Sigmoid colon (tissue), 7 donors: ENCODE data around the gene TSPAN5. TPM values are rescaled to one million over a fixed set of nuclear protein-coding genes. Genes with fewer than 3 reads are reported as not detected.

Experiments used
- DNase-seq: peaks from one replicate; pipeline ENCODE4 v3.0.0-alpha.2; 2019
- H3K27ac ChIP-seq, 4 donors: fragments of 200-600 bp; sonication (generic); one replicate each; pipeline ENCODE4 v1.5.1; 2016 to 2019; ENCODE audit warnings: mild to moderate bottlenecking in 1 of 4
- H3K27me3 ChIP-seq, 3 donors: fragments of 200-600 bp; sonication (generic); one replicate each; pipeline ENCODE4 v1.5.1; 2019; ENCODE audit warnings: mild to moderate bottlenecking in 1 of 3
- H3K36me3 ChIP-seq, 4 donors: fragments of 200-600 bp; sonication (generic); one replicate each; pipeline ENCODE4 v1.5.1; 2016 to 2019
- H3K4me1 ChIP-seq, 4 donors: fragments of 200-600 bp; sonication (generic); one replicate each; pipeline ENCODE4 v1.5.1; 2017 to 2019
- H3K4me3 ChIP-seq, 4 donors: fragments of 200-600 bp; sonication (generic); one replicate each; pipeline ENCODE4 v1.5.1; 2017 to 2019; ENCODE audit warnings: mild to moderate bottlenecking in 2 of 4, moderate library complexity in 1 of 4
- H3K9me3 ChIP-seq, 4 donors: fragments of 200-600 bp in 3 of 4; sonication (generic) in 3 of 4; one replicate each; pipeline versions ENCODE4 v1.5.1 to v1.6.1; 2013 to 2019
- EP300 ChIP-seq, 4 donors: sonication (generic); formaldehyde crosslinking; IDR thresholded peaks; one replicate each; pipeline ENCODE4 v1.6.1; 2017; ENCODE audit warnings: antibody characterized with exemption in 4 of 4
- POLR2A ChIP-seq, 2 donors: fragments of 450-650 bp; IDR thresholded peaks; one replicate each; pipeline ENCODE4 v1.6.1; 2016; ENCODE audit warnings: antibody characterized with exemption in 2 of 2, mild to moderate bottlenecking in 2 of 2, moderate library complexity in 2 of 2
- POLR2AphosphoS5 ChIP-seq, 4 donors: sonication (generic); formaldehyde crosslinking; IDR thresholded peaks; one replicate each; pipeline ENCODE4 v1.6.1; 2017; ENCODE audit warnings: antibody characterized with exemption in 4 of 4
- WGBS, 2 donors: extraction: QIAGEN DNeasy Blood & Tissue Kit; methylation state at CpG; one replicate each; pipeline ENCODE4 v1.1.7; 2013; 5-methylcytosine and 5-hydroxymethylcytosine counted together
- intact Hi-C: fragments of 100-400 bp; cut with DNase I; formaldehyde crosslinking; loops from one replicate; pipeline ENCODE4 v1.15.1; 2023
- polyA plus RNA-seq, 3 donors: library from polyadenylated mRNA; stranded (reverse); fragments of 200-250 nt; gene quantifications; one replicate each; pipeline ENCODE4 v1.2.3, GENCODE V29; 2013
- total RNA-seq, 4 donors: library from RNA; depleted of rRNA; stranded (reverse); fragments of >200 nt; gene quantifications; one replicate each; pipeline ENCODE4 v1.1.0, GENCODE V29; 2016
- TF ChIP-seq, protein P1 (sequence below), 4 experiments: fragments of 450-650 bp in 3 of 4; fragments of 200-600 bp in 1 of 4; IDR thresholded peaks; one replicate each; pipeline ENCODE4 v1.5.1; 2016 to 2019; ENCODE audit warnings: antibody characterized with exemption in 4 of 4, mild to moderate bottlenecking in 3 of 4, moderate library complexity in 2 of 4
- donor health status: healthy with polysubstance abuse.
- donor health status: Bipolar disorder and iron deficiency.
- donor health status: healthy.

The TSPAN5 gene
- total and polyA plus RNA-seq, 7 donors: 1.2 to 18.6 (median 11.2) TPM

- Histone ChIP-seq H3K9me3 (no peaks in the 10 kb centered on the region), H3K4me1 (peaks cover 0 to 32% (median 17%) of the 10 kb centered on the region in 4 donors), H3K27ac (no peak overlapping the region), H3K4me3 (no peak overlapping the region), H3K36me3 (no peaks in the 10 kb centered on the region), H3K27me3 (no peaks in the 10 kb centered on the region)
- no peak for DNase-seq
- WGBS, 2 donors: 86 to 87% methylated on average over 7 of the region's 7 CpGs
- intact Hi-C loops: no loop called here
- TF ChIP-seq EP300 (IDR thresholded peaks at IDR 0.05): no peak
- no peak for TF ChIP-seq POLR2A (IDR thresholded peaks at IDR 0.05)
- TF ChIP-seq POLR2AphosphoS5 (IDR thresholded peaks at IDR 0.05): no peak
Observed at GRCh38 chr4:98508829-98509598, 149.4 kb downstream of the TSPAN5 start.

DNA sequence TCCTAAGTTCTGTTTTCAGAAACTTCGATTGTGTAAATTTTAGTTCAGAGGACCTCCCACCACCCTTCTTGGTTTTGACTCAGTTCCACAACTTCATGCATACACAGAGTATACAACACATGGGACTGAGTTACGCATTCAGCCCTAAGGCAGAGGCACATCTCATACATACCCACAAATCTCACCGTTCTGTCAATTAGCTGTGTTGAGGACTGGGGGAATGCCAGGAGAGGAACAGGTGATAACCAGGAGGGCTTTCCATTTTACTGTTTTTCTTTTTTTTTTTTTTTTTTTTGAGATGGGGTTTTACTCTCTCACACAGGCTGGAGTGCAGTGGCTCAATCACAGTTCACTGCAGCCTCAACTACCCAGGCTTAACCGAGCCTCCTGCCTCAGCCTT is 150.2 kb downstream of the TSPAN5 start:
- TF ChIP-seq POLR2A (IDR thresholded peaks at IDR 0.05) (no peak), EP300 (IDR thresholded peaks at IDR 0.05) (no peak), POLR2AphosphoS5 (IDR thresholded peaks at IDR 0.05) (no peak)
- TF ChIP-seq, protein P1, sequence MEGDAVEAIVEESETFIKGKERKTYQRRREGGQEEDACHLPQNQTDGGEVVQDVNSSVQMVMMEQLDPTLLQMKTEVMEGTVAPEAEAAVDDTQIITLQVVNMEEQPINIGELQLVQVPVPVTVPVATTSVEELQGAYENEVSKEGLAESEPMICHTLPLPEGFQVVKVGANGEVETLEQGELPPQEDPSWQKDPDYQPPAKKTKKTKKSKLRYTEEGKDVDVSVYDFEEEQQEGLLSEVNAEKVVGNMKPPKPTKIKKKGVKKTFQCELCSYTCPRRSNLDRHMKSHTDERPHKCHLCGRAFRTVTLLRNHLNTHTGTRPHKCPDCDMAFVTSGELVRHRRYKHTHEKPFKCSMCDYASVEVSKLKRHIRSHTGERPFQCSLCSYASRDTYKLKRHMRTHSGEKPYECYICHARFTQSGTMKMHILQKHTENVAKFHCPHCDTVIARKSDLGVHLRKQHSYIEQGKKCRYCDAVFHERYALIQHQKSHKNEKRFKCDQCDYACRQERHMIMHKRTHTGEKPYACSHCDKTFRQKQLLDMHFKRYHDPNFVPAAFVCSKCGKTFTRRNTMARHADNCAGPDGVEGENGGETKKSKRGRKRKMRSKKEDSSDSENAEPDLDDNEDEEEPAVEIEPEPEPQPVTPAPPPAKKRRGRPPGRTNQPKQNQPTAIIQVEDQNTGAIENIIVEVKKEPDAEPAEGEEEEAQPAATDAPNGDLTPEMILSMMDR (IDR thresholded peaks at IDR 0.05): no peak
- peaks cover 0 to 32% (median 18%) of the 10 kb centered on the region in 4 donors for H3K4me1 ChIP-seq
- H3K4me3 ChIP-seq: no peak overlapping the region
- DNase-seq: no peak
- no peaks in the 10 kb centered on the region for H3K9me3 ChIP-seq
- no peaks in the 10 kb centered on the region for H3K27me3 ChIP-seq
- intact Hi-C loops: no loop called here
- no peak overlapping the region for H3K27ac ChIP-seq
- H3K36me3 ChIP-seq: no peaks in the 10 kb centered on the region
- 93 to 98% methylated on average over 4 of the region's 4 CpGs for WGBS, 2 donors

- TF ChIP-seq, protein P1 (IDR thresholded peaks at IDR 0.05): no peak
- no peak for TF ChIP-seq EP300 (IDR thresholded peaks at IDR 0.05)
- 82 to 95% methylated on average over 3 of the region's 3 CpGs for WGBS, 2 donors
- H3K4me1 ChIP-seq: peaks cover 0 to 32% (median 19%) of the 10 kb centered on the region in 4 donors
- H3K27ac ChIP-seq: no peak overlapping the region
- no peak overlapping the region for H3K4me3 ChIP-seq
- H3K36me3 ChIP-seq: no peaks in the 10 kb centered on the region
- no peaks in the 10 kb centered on the region for H3K27me3 ChIP-seq
- DNase-seq: no peak
- intact Hi-C loops: no loop called here
- no peaks in the 10 kb centered on the region for H3K9me3 ChIP-seq
Observed at GRCh38 chr4:98507299-98507698, 151.1 kb downstream of the TSPAN5 start.

DNA sequence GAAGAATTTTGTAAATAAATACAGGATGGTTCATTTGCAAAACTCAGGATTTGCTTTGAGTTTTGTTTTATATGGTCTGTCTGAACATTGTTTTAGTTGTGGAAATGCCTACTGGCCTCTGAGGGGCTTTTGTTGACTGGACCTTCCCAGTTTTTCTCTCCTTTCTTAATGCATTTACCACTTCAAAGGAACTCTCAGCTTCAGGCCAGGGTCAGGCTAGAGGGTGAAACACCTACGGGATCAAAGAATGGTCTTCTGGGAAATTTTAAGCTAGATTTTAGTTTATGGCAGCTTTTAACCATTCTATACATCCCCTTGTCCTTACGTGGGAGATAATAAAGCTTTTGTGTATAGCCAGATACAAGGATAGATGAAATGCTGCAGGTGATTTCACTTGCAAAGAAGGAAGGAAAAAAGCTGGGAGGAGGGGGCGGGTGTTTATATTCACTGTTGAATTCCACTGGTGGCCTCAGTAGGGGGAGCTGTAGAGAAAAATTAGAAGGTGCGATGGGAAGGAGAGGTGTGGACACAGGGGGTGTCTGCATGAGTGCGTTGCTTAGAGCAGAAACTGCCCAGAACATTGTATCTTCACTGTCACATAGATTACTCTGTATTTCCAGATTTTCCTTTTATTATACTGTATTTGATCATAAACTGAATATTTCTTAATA is 151.8 kb downstream of the TSPAN5 start:
- intact Hi-C loops: no loop called here
- no peak overlapping the region for H3K4me3 ChIP-seq
- H3K9me3 ChIP-seq: no peaks in the 10 kb centered on the region
- 65 to 80% methylated on average over 5 of the region's 5 CpGs for WGBS, 2 donors
- no peak for DNase-seq
- H3K27me3 ChIP-seq: no peaks in the 10 kb centered on the region
- H3K27ac ChIP-seq: no peak overlapping the region
- no peak for TF ChIP-seq POLR2AphosphoS5 (IDR thresholded peaks at IDR 0.05)
- TF ChIP-seq POLR2A (IDR thresholded peaks at IDR 0.05): no peak
- TF ChIP-seq EP300 (IDR thresholded peaks at IDR 0.05): no peak
- TF ChIP-seq, protein P1 (IDR thresholded peaks at IDR 0.05): no peak
- H3K36me3 ChIP-seq: no peaks in the 10 kb centered on the region
- H3K4me1 ChIP-seq: peaks cover 0 to 32% (median 19%) of the 10 kb centered on the region in 4 donors

DNA sequence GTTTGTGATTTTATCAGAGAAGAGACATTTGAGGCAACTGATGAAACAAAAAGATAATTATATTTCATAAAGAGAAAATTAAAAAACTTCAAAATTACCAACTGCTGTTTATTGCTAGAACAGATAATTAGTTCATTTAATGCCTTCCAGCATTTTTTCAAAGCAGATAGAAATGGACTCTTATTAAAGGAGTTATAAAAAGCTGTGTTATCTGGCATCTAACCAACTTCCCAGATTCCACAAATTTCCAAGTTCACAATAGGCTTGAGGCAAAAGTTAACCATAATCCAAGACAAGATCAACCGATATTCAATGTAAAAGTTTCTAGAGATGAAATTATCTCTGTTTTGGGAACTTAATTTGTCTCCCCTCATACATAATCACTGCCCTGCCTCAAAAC is 152.4 kb downstream of the TSPAN5 start:
- Histone ChIP-seq H3K27ac (no peak overlapping the region), H3K4me3 (no peak overlapping the region), H3K9me3 (no peaks in the 10 kb centered on the region), H3K4me1 (peaks cover 0 to 32% (median 17%) of the 10 kb centered on the region in 4 donors), H3K36me3 (no peaks in the 10 kb centered on the region), H3K27me3 (no peaks in the 10 kb centered on the region)
- DNase-seq: no peak
- WGBS, 2 donors: 87 to 89% methylated on average over 1 of the region's 1 CpG
- no peak for TF ChIP-seq EP300 (IDR thresholded peaks at IDR 0.05)
- intact Hi-C loops: no loop called here
